Stimulated activated CD4-positive, alpha-beta T cell treated with anti-CD3 and anti-CD28 coated beads, Interleukin-2, amount 100 ng/mL, for 4 hours (primary cell): ENCODE measurements around the gene DIAPH2.

Experiments
- DNase-seq: peaks from one replicate; pipeline ENCODE4 v3.0.0-alpha.2; 2020; ENCODE audit warnings: low read depth

The DIAPH2 gene

GRCh38 chrX:97594646-97595224, 910.1 kb downstream of the DIAPH2 start:
- no peak for DNase-seq

- DNase-seq: no peak
Observed at GRCh38 chrX:97597954-97598353, 913.3 kb downstream of the DIAPH2 start.

- no peak for DNase-seq
Observed at GRCh38 chrX:97602465-97603258, 918.0 kb downstream of the DIAPH2 start.

GRCh38 chrX:97605271-97605670, 920.6 kb downstream of the DIAPH2 start:
- no peak for DNase-seq

- DNase-seq: no peak
Observed at GRCh38 chrX:97609357-97609756, 924.7 kb downstream of the DIAPH2 start.

- DNase-seq: no peak
Observed at GRCh38 chrX:97609938-97610337, 925.3 kb downstream of the DIAPH2 start.

GRCh38 chrX:97616883-97617530, 932.4 kb downstream of the DIAPH2 start:
- DNase-seq: no peak

- DNase-seq: no peak
Observed at GRCh38 chrX:97619499-97619898, 934.9 kb downstream of the DIAPH2 start.

- no peak for DNase-seq
Observed at GRCh38 chrX:97622111-97622510, 937.5 kb downstream of the DIAPH2 start.

- no peak for DNase-seq
Observed at GRCh38 chrX:97628326-97628725, 943.7 kb downstream of the DIAPH2 start.

GRCh38 chrX:97628807-97629596, 944.4 kb downstream of the DIAPH2 start:
- no peak for DNase-seq

GRCh38 chrX:97629597-97629985, 944.9 kb downstream of the DIAPH2 start:
- DNase-seq: no peak

GRCh38 chrX:97633798-97634197, 949.2 kb downstream of the DIAPH2 start:
- no peak for DNase-seq

GRCh38 chrX:97636473-97637140, 952.0 kb downstream of the DIAPH2 start:
- DNase-seq: no peak

- DNase-seq: no peak
Observed at GRCh38 chrX:97637289-97637688, 952.6 kb downstream of the DIAPH2 start.

- no peak for DNase-seq
Observed at GRCh38 chrX:97638621-97639020, 954.0 kb downstream of the DIAPH2 start.

GRCh38 chrX:97639526-97639925, 954.9 kb downstream of the DIAPH2 start:
- DNase-seq: no peak
